Heart right ventricle (tissue), 16 donors: ENCODE data around the gene ESPNL. TPM values are rescaled to one million over a fixed set of nuclear protein-coding genes. Genes with fewer than 3 reads are reported as not detected.

Experiments
- ATAC-seq, 8 donors: fragments of 200-7000 bp; cut with Tn5 transposase; one replicate each; pipeline ENCODE4 v1.9.1; 2020; ENCODE audit warnings: mild to moderate bottlenecking in 8 of 8, moderate library complexity in 8 of 8, moderate number of reproducible peaks in 1 of 8
- DNase-seq, 2 donors: peaks; one replicate each; pipeline ENCODE4 v3.0.0-alpha.2; 2020
- H3K27ac ChIP-seq, 10 donors: fragments of 200-600 bp; sonication (generic) in 2 of 10; one replicate each; pipeline versions ENCODE4 v1.5.0 to v1.8.0; 2020 to 2022; ENCODE audit warnings: mild to moderate bottlenecking in 3 of 10
- H3K27me3 ChIP-seq, 7 donors: fragments of 200-600 bp; one replicate each; pipeline ENCODE4 v1.8.0; 2021 to 2022; ENCODE audit warnings: mild to moderate bottlenecking in 2 of 7
- H3K36me3 ChIP-seq, 9 donors: fragments of 200-600 bp; sonication (generic) in 1 of 9; one replicate each; pipeline versions ENCODE4 v1.5.0 to v1.8.0; 2020 to 2022; ENCODE audit warnings: mild to moderate bottlenecking in 2 of 9
- H3K4me1 ChIP-seq, 9 donors: fragments of 200-600 bp; sonication (generic) in 1 of 9; one replicate each; pipeline versions ENCODE4 v1.5.0 to v1.8.0; 2020 to 2022; ENCODE audit warnings: mild to moderate bottlenecking in 4 of 9
- H3K4me3 ChIP-seq, 10 donors: fragments of 200-600 bp; sonication (generic) in 2 of 10; one replicate each; pipeline versions ENCODE4 v1.5.0 to v1.8.0; 2020 to 2022; ENCODE audit warnings: mild to moderate bottlenecking in 7 of 10, moderate library complexity in 2 of 10
- H3K9me3 ChIP-seq, 11 donors: fragments of 200-600 bp in 10 of 11; sonication (generic) in 2 of 11; one replicate each; pipeline versions ENCODE4 v1.5.0 to v1.8.0; 2013 to 2022; ENCODE audit warnings: mild to moderate bottlenecking in 2 of 11, control low read depth in 1 of 11, moderate library complexity in 1 of 11
- CTCF ChIP-seq, 9 donors: fragments of 200-600 bp; sonication (generic) in 2 of 9; IDR thresholded peaks; one replicate each; pipeline versions ENCODE4 v1.5.0 to v1.8.0; 2021 to 2022; ENCODE audit warnings: antibody characterized with exemption in 9 of 9, mild to moderate bottlenecking in 5 of 9, moderate library complexity in 1 of 9
- WGBS, 2 donors: extraction: QIAGEN DNeasy Blood & Tissue Kit; methylation state at CpG; one replicate each; pipeline ENCODE4 v1.1.7; 2013; ENCODE audit warnings: inconsistent platforms in 1 of 2; 5-methylcytosine and 5-hydroxymethylcytosine counted together
- intact Hi-C, 10 donors: fragments of 100-400 bp; cut with DNase I; formaldehyde crosslinking; loops; one replicate each; pipeline versions ENCODE4 v1.11.1 to v1.14.2; 2022
- polyA plus RNA-seq, 2 donors: library from polyadenylated mRNA; stranded (reverse); fragments of 200-250 nt; gene quantifications; one replicate each; pipeline ENCODE4 v1.2.3, GENCODE V29; 2013
- total RNA-seq, 10 donors: library from RNA; stranded (reverse); fragmentation: NEBNext Ultra II Directional in 3 of 10; extraction: Animal tissue kit (Norgen Biotek cat#: 25700) in 3 of 10; gene quantifications; one replicate each; pipeline versions ENCODE4 v1.2.1 to v1.2.4, GENCODE V29; 2021 to 2023
- donor health status: Arrhythmogenic right ventricular cardiomyopathy.
- donor health status: ischemic (EF 13 %, LVEDD 7.1; RV severe dilation, severe dysfunction).
- donor health status: healthy with polysubstance abuse.
- donor health status: DM: no; HTN: yes; CAD: no.
- donor health status: DM: no; HTN: no; CAD: no.
- donor health status: ischemic (EF 25% LVEDD 6.9; RV normal size, moderate dysfunction).
- donor health status: ischemic (EF 25% LVEDD 5.7; RV mildly dilated, moderate dysfunction).
- donor health status: healthy.
- donor health status: DM: yes; HTN: yes; CAD: no.
- donor health status: Ischemic cardiomyopathy.
- donor health status: ischemic (EF 35%, LVEDD 5.7; RV mildly dilated, moderate dysfunction).
- donor health status: nonischemic (EF 11% LVEDD 7.7; RV severe dilation, severe dysfunction).
- donor health status: DM: yes; HTN: yes; CAD: no.
- donor health status: PGD.
- donor health status: ischemic (EF 29% LVEDD 5.4; RV normal size, mild dysfunction).
- donor health status: nonischemic (EF 23%, LVEDD 6.1; RV moderate dilation, normal function).

ESPNL gene
- total and polyA plus RNA-seq, 12 donors, result 0.01 to 1.7 (median 0.33) TPM; not detected in 2

- DNase-seq (no peak), ATAC-seq (no peak)
- H3K9me3 ChIP-seq, result peaks cover 0 to 13% (median 0%) of the 10 kb centered on the region in 11 donors
- H3K4me1 ChIP-seq, result peaks cover 0 to 3% (median 0%) of the 10 kb centered on the region in 9 donors
- no peaks in the 10 kb centered on the region for H3K27me3 ChIP-seq
- intact Hi-C loops, result loop anchor here in 2 of 10 donors (10.0 kb wide), 2 partner anchors 186 to 214 kb away; partner anchors contain the start of gene RAMP1 (in 1 of the 2)
- H3K4me3 ChIP-seq, result no peak overlapping the region
- no peak overlapping the region for H3K27ac ChIP-seq
- WGBS, 2 donors, result 96 to 97% methylated on average over 10 of the region's 10 CpGs
- no peak for TF ChIP-seq CTCF (IDR thresholded peaks at IDR 0.05)
- peaks cover 0 to 95% (median 29%) of the 10 kb centered on the region in 9 donors for H3K36me3 ChIP-seq
These were observed 31.0 kb upstream of the ESPNL start for GRCh38 chr2:238069021-238069709.

GRCh38 chr2:238069877-238070276, 30.3 kb upstream of the ESPNL start:
- no peaks in the 10 kb centered on the region for H3K27me3 ChIP-seq
- H3K9me3 ChIP-seq, result peaks cover 0 to 13% (median 0%) of the 10 kb centered on the region in 11 donors
- no peak overlapping the region for H3K4me3 ChIP-seq
- ATAC-seq (no peak), DNase-seq (no peak)
- H3K36me3 ChIP-seq, result peaks cover 0 to 95% (median 29%) of the 10 kb centered on the region in 9 donors
- TF ChIP-seq CTCF (IDR thresholded peaks at IDR 0.05), result no peak
- intact Hi-C loops, result loop anchor here in 2 of 10 donors (10.0 kb wide), 2 partner anchors 185 to 215 kb away; partner anchors contain the start of gene RAMP1 (in 1 of the 2)
- peaks cover 0 to 3% (median 0%) of the 10 kb centered on the region in 9 donors for H3K4me1 ChIP-seq
- WGBS, 2 donors, result 94 to 98% methylated on average over 9 of the region's 9 CpGs
- no peak overlapping the region for H3K27ac ChIP-seq

GRCh38 chr2:238075397-238075796, 24.7 kb upstream of the ESPNL start:
- H3K27ac ChIP-seq, result no peak overlapping the region
- no peak for DNase-seq
- H3K4me3 ChIP-seq, result no peak overlapping the region
- intact Hi-C loops, result no loop called here
- H3K4me1 ChIP-seq, result no peaks in the 10 kb centered on the region
- H3K9me3 ChIP-seq, result peaks cover 0 to 31% (median 0%) of the 10 kb centered on the region in 11 donors
- no peak for ATAC-seq
- H3K36me3 ChIP-seq, result peaks cover 0 to 72% (median 12%) of the 10 kb centered on the region in 9 donors
- H3K27me3 ChIP-seq, result no peaks in the 10 kb centered on the region
- no peak for TF ChIP-seq CTCF (IDR thresholded peaks at IDR 0.05)

- ATAC-seq, result no peak
- peaks cover 0 to 69% (median 10%) of the 10 kb centered on the region in 9 donors for H3K36me3 ChIP-seq
These were observed 22.8 kb upstream of the ESPNL start for GRCh38 chr2:238077292-238077691.

More at GRCh38 chr2:238077292-238077691, 22.8 kb upstream of the ESPNL start:
- 92 to 97% methylated on average over 1 of the region's 1 CpG for WGBS, 2 donors
- intact Hi-C loops, result no loop called here
- Histone ChIP-seq H3K4me1 (no peaks in the 10 kb centered on the region), H3K27ac (no peak overlapping the region), H3K9me3 (peaks cover 0 to 31% (median 0%) of the 10 kb centered on the region in 11 donors), H3K4me3 (no peak overlapping the region), H3K27me3 (no peaks in the 10 kb centered on the region)
- no peak for TF ChIP-seq CTCF (IDR thresholded peaks at IDR 0.05)
- no peak for DNase-seq
